GM19193 (cell line): Measurements from ENCODE around the gene ENOX2.

Source experiments
- POLR2A ChIP-seq: IDR thresholded peaks from 4 replicates; pipeline ENCODE4 v1.6.1; 2011; ENCODE audit not compliant: insufficient read depth, insufficient read length; ENCODE audit errors: extremely low read depth

ENOX2 gene

DNA sequence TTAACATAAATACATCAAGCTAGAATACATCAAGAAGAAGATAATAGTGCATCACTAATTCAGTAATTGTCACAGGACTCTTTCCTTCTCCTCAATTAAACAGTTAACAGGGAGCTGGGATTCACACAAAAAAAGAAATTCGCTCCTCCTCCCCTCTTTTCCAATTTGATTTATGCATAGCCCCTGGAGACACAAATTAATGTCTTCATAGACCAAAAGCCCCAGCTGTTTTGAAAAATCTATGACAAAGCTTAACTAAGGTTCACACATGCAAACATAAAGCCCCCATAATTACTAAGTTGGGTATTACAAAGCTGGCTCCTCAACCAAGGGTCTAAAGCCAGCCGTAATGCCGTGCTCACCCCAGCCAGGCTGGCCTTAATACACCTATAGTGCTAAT lies 61.2 kb downstream of the ENOX2 start:
- no peak for TF ChIP-seq POLR2A

DNA sequence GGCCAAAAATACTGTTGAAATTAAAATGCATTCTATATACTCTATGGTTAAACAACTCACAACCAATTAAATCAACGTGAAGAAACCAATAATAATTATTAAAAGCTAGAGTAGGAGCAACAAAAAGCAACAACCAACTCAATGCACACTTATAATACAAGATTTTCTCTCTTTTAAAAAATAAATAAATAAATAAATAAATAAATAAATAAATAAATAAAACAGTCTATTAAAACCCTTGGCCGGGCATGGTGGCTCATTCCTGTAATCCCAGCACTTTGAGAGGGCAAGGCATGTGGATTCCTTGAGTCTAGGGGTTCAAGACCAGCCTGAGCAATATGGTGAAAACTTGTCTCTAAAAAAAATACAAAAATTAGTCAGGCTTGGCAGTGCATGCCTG lies 62.7 kb downstream of the ENOX2 start:
- no peak for TF ChIP-seq POLR2A

DNA sequence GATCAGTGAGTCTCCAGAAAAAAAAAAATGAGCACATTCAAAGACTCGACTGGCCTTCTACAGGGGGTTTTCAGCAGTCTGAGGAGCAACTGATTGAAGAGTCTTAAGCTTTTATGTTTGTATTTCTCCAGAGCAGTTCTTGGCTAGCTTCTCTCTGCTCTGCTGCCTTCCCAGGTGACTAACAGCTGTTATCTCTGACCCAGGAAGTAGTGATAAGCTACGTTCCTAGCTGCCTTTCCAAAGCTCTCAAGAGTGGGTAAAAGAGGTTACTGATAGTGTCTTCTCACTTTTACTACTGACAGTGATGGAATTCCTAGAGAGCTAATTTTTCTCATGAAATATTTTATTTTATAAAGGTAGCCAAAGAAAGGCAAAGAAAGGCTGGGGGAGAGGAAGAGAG lies 66.6 kb downstream of the ENOX2 start:
- no peak for TF ChIP-seq POLR2A

DNA sequence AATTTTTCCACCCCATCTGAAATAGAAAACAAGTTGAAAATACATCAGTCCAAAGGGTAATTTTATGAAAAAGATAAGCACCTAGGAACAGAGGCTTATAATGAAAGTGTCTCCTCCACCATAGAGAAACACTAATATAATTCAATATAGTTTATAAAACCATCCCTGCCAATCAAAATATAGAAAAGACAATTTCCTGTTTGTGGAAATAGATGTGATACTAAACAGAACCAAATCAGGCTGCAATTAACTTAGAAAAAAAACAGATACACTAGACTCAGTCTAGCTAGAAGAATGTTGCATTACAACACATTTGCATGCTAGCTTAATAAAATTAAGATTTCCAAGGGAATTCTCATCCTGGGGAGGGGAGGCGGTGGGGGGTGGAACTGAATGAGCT lies 68.2 kb downstream of the ENOX2 start:
- no peak for TF ChIP-seq POLR2A

DNA sequence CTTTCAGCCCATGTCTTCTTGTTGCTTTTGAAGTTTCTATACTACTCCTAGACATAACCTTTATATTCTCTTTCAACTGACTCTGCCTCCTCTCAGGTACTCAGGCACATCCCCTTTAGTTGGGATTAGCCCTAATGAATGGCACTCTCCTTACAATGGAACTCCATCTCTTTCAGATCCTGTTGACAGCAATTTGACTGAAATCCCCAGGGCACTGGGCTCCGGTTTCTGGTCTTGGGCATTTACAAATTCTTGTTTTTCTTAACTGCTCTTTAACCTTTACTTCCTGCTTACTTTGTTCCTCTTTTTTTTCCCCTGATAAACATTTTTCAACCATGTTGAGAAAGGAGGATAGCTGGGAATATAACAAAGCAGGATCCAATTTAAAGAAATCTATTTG lies 68.9 kb downstream of the ENOX2 start:
- TF ChIP-seq POLR2A: no peak

DNA sequence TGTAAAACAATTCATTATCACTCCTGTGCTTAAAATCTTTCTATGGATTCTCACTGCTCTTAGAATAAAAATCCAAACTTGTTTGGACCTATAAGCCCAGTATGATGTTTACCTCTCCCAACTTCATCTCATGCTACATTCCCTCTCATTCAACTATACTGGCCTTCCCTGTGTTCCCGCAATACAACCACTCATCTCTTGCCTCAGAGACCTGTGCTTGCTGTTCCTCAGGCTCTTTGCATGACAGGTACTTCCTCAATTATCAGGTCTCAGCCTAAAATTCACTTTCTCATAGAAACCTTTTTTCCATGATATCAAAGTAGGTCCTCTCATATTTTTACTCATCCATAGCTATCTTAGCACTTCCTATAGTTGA lies 71.7 kb downstream of the ENOX2 start:
- no peak for TF ChIP-seq POLR2A

DNA sequence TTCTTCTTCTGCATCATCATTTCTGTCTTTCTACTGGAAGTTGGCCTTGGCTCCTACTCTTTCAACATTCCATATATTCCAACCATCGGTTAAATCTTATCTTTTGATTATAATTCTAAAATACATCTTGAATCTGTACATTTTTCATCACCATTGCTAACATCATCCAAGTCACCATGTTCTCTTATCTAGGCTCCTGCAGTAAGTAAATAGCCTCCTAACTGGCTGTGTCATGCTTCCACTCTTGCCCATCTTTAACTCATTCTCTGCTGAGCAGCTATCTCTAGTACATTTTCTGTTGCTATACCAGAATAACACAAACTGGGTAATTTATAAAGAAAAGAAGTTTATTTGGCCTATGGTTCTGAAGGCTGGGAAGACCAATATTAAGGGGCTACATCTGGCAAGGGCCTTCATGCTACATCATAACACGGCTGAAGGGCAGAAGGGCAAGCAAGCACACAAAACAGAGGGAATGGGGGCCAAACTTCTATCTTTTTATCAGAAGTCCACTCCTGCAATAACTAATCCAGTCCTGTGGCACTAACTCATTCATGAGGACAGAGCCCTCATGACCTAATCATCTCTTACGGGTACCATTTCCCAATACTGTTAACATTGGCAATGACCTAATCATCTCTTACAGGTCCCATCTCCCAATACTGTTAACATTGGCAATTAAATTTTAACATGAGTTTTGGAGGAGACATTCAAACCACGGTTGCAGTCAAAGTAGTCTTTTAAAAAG lies 72.2 kb downstream of the ENOX2 start:
- TF ChIP-seq POLR2A: no peak

DNA sequence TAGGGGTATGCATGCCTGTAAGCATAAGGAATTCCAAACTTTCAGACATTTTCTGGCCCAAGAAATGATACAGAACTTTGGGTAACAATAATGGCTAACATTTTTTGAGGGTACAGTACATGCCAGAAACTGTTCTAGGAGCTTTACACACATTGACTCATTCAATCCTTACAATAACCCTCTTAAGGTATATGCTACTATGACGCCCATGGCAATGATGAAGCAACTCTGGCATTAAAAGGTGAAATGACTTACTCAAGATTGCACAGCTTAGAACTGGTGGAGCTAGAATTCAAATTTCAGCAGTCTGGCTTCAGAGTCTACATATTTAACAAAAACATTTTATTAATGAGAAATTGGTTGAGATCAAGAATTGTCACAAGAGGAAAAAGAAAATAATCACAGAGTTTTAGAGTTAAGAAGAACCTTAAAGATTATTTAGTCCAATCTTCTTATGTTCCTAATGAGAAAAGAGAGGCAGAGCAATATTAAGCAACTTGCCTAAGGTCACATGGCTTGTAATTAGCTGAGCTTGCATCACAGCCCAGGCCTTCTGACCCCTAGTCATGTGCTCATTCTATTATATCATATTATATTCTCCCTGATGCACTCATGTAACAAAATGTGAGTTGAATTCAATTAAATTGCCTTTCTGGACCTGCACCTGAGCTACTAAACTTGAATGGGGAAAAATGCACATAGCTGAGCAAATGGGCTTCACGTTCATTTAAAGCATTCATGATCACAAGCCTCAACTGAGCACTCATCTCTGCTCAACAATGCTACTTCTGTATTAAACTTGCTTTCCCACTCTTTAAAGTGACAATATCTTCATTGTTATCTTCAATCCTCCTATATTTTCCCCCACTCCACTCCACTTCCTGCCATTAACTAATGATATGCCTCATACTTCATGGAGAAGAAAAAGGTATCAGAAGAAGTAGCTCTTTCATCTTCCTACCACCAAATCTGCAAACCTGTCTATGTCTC lies 73.2 kb downstream of the ENOX2 start:
- TF ChIP-seq POLR2A: no peak

DNA sequence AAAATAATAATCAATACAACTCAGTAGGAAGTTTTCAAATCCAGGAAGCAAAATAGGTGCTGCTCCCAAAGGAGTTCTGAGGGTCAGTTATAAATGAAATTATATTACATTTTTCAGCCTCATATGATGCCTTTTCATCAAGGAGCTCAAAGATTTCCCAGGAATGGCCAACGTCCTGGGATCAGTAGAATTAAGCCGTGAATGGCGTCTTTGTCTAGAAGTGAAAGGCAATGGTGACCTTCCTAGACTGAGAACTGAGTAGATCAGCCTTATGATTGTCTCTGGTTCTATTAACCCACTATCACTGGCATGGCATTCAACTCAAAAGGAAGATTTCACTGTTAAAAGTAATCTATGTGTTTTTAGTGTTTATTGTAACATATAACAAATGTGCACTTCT lies 74.4 kb downstream of the ENOX2 start:
- TF ChIP-seq POLR2A: no peak

DNA sequence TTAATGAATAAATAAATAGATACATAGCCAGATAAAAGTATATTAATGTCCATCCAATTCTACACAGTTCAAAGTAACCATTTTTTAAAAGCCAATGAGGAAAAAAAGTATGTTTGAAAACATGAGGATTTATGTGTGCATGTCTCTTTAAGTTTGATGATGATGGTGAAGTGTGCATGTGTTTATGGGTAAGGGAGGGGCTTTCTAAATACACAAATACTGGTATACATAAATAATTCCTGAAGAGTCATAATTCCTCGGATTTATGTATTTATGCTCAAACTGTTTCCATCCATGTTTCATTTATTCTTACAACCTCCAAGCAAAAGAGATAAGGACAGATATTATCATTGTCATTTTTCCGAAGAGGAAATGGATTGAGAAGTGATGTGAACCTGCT lies 75.4 kb downstream of the ENOX2 start:
- no peak for TF ChIP-seq POLR2A

DNA sequence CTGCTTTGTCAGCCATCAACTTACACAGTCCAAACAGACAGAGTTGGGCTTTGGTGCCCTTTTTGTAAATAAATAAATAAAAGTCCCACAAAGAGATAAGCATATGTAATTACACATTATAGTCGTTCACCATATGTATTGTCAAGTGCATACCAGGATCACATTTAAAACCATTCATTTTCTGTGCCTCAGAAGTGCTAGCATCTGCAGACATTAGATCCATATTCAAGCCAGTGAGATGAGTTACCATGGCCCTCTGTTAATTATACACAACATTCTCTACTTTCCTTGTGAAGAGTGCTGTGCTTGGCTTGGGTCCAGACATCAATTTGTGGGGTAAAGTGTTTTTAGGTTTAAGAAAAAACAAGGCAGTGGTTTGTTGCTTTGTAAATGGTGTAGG lies 76.8 kb downstream of the ENOX2 start:
- TF ChIP-seq POLR2A: no peak

DNA sequence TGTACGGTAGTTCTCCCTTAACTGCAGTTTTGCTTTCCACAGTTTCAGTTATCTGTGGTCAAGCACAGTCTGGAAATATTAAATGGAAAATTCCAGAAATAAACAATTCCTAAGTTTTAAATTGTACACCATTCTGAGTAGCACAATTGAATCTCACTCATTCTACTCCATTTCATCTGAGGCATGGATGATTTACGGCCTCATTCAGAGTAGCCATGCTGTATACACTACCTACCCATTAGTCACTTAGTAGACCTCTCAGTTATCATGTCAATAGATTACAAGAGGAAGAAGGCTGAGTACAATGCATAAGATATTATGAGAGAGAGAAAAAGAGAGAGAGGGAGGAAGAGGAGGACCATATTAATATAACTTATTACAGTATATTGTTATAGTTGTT lies 77.5 kb downstream of the ENOX2 start:
- no peak for TF ChIP-seq POLR2A

DNA sequence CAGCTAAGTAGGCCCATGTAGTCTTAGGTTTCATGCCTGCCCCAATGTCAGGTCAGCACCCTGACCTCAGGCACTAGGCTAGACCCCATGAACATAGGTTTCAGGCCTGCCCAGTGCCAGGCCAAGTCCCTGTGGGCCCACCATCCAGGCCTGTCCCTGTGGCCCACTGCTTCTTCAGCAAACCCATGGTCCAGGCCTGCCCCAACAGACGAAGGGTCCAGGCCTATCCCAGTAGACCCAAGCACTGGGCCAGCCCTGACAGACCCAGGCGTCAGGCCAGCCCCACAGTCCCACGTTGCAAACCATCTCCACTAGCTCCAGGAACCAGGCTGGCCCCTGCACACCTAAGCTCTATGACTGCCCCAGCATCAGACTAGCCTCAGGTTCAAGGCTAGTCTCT lies 92.4 kb downstream of the ENOX2 start:
- no peak for TF ChIP-seq POLR2A

DNA sequence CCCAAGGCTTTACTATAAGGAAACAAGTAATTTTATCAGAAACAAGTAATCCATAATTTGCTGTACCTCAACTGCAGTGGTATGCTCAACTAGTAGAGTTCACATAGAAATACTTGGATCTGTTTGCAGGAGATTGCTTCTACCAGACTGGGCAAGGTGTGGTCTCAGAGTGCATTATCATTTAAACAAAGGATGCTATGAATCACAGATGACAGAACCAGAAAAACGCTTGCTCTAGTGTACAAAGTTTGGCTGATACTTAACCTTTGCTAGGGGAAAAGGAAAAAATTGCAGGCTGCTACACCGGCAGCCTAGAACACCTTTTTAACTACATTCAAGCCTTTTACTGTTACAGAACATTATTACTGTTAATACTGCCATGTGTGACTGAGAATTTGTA lies 97.1 kb downstream of the ENOX2 start:
- no peak for TF ChIP-seq POLR2A

DNA sequence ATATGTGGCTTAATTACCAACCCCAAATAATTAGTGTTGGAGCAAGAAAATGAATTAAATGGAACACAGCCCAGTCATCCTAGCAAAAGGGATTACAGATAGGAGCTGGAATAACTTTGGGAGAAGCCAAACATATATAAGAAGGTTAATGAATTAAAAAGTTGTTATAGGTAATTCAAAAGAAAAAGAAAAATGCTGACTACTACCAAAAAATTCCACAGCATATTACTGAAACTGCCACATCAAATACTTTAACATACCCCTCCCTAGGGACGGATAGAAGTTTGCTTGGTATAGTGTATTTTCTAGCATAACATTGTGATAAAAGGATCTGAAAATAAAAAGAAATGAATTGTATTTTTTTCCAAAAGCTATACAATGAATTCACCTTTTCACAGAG lies 99.5 kb downstream of the ENOX2 start:
- no peak for TF ChIP-seq POLR2A

DNA sequence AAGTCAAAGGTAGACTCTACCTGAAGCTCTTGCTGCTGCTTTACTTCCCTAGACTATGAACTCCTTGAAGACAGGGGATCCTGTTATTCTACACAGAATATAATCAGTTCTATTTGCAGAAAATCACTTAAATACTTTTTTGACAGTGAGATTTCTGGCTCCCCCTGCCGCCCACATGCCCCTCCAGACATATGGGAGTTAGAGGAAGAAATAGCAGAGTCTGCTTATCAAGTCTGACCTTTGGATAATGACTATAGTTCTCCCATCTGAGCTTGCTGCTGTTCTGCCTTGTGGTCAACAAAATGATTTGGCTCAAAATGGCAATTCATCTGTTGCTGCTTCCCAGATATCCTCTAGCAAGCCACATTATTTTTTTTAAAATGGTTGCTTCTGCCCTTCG lies 101.1 kb downstream of the ENOX2 start:
- no peak for TF ChIP-seq POLR2A
